GM12878 (cell line): ENCODE data around the gene NELFB. TPM values are rescaled to one million over a fixed set of nuclear protein-coding genes. Genes with fewer than 3 reads are reported as not detected.

ENCODE experiments used
- ATAC-seq: fragments of 200-7000 bp; cut with Tn5 transposase; 3 replicates; pipeline ENCODE4 v1.9.1; 2020; ENCODE audit warnings: mild to moderate bottlenecking, moderate library complexity
- BruUV-seq: library from RNA; stranded (reverse); fragments of 400-500 nt; replicated peaks from 2 replicates; lab custom pipeline; 2021; lab: Mats Ljungman, UMichigan
- CTCF ChIA-PET: fragments of 300-600 bp; sonication (Branson Sonifier 250); formaldehyde crosslinking; extraction: SDS; loops from one replicate; lab custom pipeline; 2021; ENCODE audit warnings: inconsistent platforms; lab: Yijun Ruan, JAX
- POLR2A ChIA-PET: fragments of 350-600 bp; formaldehyde crosslinking; extraction: SDS; loops from one replicate; lab custom pipeline; 2021; ENCODE audit warnings: inconsistent platforms; lab: Charles Lee
- RAD21 ChIA-PET: fragments of 300-600 bp; sonication (Branson Sonifier 250); formaldehyde crosslinking; loops from one replicate; lab custom pipeline; 2023; ENCODE audit warnings: antibody characterized with exemption; ENCODE audit not compliant: unreplicated experiment; lab: Charles Lee
- SMC1A ChIA-PET: fragments of 300-600 bp; sonication (Branson Sonifier 250); formaldehyde crosslinking; loops from one replicate; lab custom pipeline; 2023; ENCODE audit not compliant: unreplicated experiment, uncharacterized antibody; lab: Charles Lee
- DNase-seq: peaks from one replicate; pipeline ENCODE4 v3.0.0-alpha.2; 2011; ENCODE audit warnings: low read depth, low spot score
- FAIRE-seq: peaks from 3 replicates; lab custom pipeline; 2011; peaks lifted over from hg19 to GRCh38; lab: Jason Lieb, UNC
- H2AFZ ChIP-seq: 2 replicates; pipeline ENCODE4 v1.6.0; 2011; ENCODE audit warnings: low read depth, low read length, control low read depth; ENCODE audit not compliant: control insufficient read depth
- H3K27ac ChIP-seq: 2 replicates; pipeline ENCODE4 v1.5.1; 2011; ENCODE audit warnings: control low read depth; ENCODE audit not compliant: control insufficient read depth, insufficient read depth
- H3K27me3 ChIP-seq, 2 experiments: replicated peaks in 1 of 2; 2 replicates each; pipeline versions ENCODE4 v1.6.0 to v1.6.1; 2011; ENCODE audit warnings: low read length in 1 of 2; ENCODE audit not compliant: control insufficient read depth in 2 of 2, insufficient read depth in 2 of 2
- H3K36me3 ChIP-seq, 2 experiments: 2 replicates each; pipeline ENCODE4 v1.5.1; 2011; ENCODE audit warnings: low read length in 1 of 2; ENCODE audit not compliant: control insufficient read depth in 2 of 2, insufficient read depth in 2 of 2
- H3K4me1 ChIP-seq: 2 replicates; pipeline ENCODE4 v1.6.1; 2011; ENCODE audit warnings: mild to moderate bottlenecking, low read length, moderate library complexity, mixed read lengths; ENCODE audit not compliant: control insufficient read depth, insufficient read depth
- H3K4me2 ChIP-seq: 2 replicates; pipeline ENCODE4 v1.6.0; 2011; ENCODE audit warnings: control low read depth; ENCODE audit not compliant: control insufficient read depth, insufficient read depth
- H3K4me3 ChIP-seq: fragments of 200-600 bp; sonication (generic); 2 replicates; pipeline ENCODE4 v1.5.1; 2016
- H3K79me2 ChIP-seq: 2 replicates; pipeline ENCODE4 v1.6.0; 2011; ENCODE audit warnings: low read length; ENCODE audit not compliant: control insufficient read depth, insufficient read depth
- H3K9ac ChIP-seq: 2 replicates; pipeline ENCODE4 v1.8.0; 2011; ENCODE audit warnings: low read length, control low read depth, mixed read lengths; ENCODE audit not compliant: control insufficient read depth, insufficient read depth
- H3K9me3 ChIP-seq: replicated peaks from 3 replicates; pipeline ENCODE4 v1.5.1; 2011; ENCODE audit warnings: mild to moderate bottlenecking, low read length; ENCODE audit not compliant: control insufficient read depth, insufficient read depth
- H4K20me1 ChIP-seq: 2 replicates; pipeline ENCODE4 v1.6.0; 2011; ENCODE audit not compliant: control insufficient read depth, insufficient read depth
- CHD4 ChIP-seq: fragments of 200-600 bp; sonication (generic); IDR thresholded peaks from 2 replicates; pipeline ENCODE4 v1.6.1; 2016; ENCODE audit warnings: mild to moderate bottlenecking
- FOXK2 ChIP-seq: fragments of 450-650 bp; IDR thresholded peaks from 2 replicates; pipeline ENCODE4 v1.6.1; 2017; ENCODE audit warnings: mild to moderate bottlenecking, moderate library complexity
- IKZF1 ChIP-seq: fragments of 450-650 bp; conservative IDR thresholded peaks from 2 replicates; pipeline ENCODE4 v1.6.1; 2017; ENCODE audit warnings: antibody characterized with exemption, mild to moderate bottlenecking
- MTA2 ChIP-seq: fragments of 450-650 bp; IDR thresholded peaks from 2 replicates; pipeline ENCODE4 v1.6.1; 2016; ENCODE audit warnings: low read depth, mild to moderate bottlenecking, moderate library complexity
- SMAD5 ChIP-seq: IDR thresholded peaks from 2 replicates; pipeline ENCODE4 v1.6.1; 2016; ENCODE audit warnings: antibody characterized with exemption, low read depth
- ZSCAN29 ChIP-seq: fragments of 450-650 bp; IDR thresholded peaks from 2 replicates; pipeline ENCODE4 v1.6.1; 2017; ENCODE audit warnings: mild to moderate bottlenecking, moderate library complexity
- WGBS: methylation state at CpG from one replicate; pipeline ENCODE4 v1.1.6; 2016; ENCODE audit warnings: low lambda C conversion rate; ENCODE audit not compliant: insufficient replicate concordance, insufficient coverage; ENCODE audit errors: missing lambda C conversion rate; 5-methylcytosine and 5-hydroxymethylcytosine counted together
- in situ Hi-C: fragments of 300-500 bp; cut with MboI; formaldehyde crosslinking; loops from 9 replicates; pipeline ENCODE4 v1.14.3; 2018; ENCODE audit warnings: mixed read lengths
- intact Hi-C: fragments of 100-400 bp; cut with micrococcal nuclease; formaldehyde crosslinking; loops from one replicate; pipeline ENCODE4 v1.14.2; 2022; ENCODE audit not compliant: unreplicated experiment
- polyA plus RNA-seq, 11 experiments: library from polyadenylated mRNA; depleted of rRNA in 4 of 11; unstranded in 6 of 11; stranded (reverse) in 5 of 11; fragments of >200 nt; fragmentation: Nextera tagmentation in 4 of 11; fragmentation: Illumina TruSeq in 1 of 11; extraction: Ambion mirVana in 4 of 11; extraction: Trizol in 1 of 11; gene quantifications; 1 replicate in 1 of 11; 2 replicates in 10 of 11; pipeline versions ENCODE4 v1.2.1 to v1.2.3, GENCODE V29; 2011 to 2016; ENCODE audit warnings: inconsistent platforms in 2 of 11, missing spikeins in 2 of 11, low read depth in 1 of 11
- total RNA-seq, 4 experiments: library from RNA; depleted of rRNA in 3 of 4; stranded (reverse); fragments of >200 nt in 3 of 4; fragmentation: Illumina TruSeq in 1 of 4; extraction: Trizol in 1 of 4; gene quantifications; 2 replicates each; pipeline versions ENCODE4 v1.2.1 to v1.2.3, GENCODE V29; 2013 to 2021
- TF ChIP-seq, protein P1 (sequence below): fragments of 450-650 bp; IDR thresholded peaks from 2 replicates; pipeline ENCODE4 v1.6.1; 2016; ENCODE audit warnings: mild to moderate bottlenecking, moderate library complexity, borderline replicate concordance
- TF ChIP-seq, protein P2 (sequence below): IDR thresholded peaks from 2 replicates; pipeline ENCODE4 v1.6.1; 2011; ENCODE audit warnings: borderline replicate concordance, low read depth, mild to moderate bottlenecking, moderate library complexity, mixed read lengths, low read length; ENCODE audit not compliant: insufficient read depth; ENCODE audit errors: extremely low read length
- TF ChIP-seq, protein P3 (sequence below): fragments of 450-650 bp; formaldehyde crosslinking; IDR thresholded peaks from 2 replicates; pipeline ENCODE4 v1.5.0; 2022; ENCODE audit warnings: mild to moderate bottlenecking, missing genetic modification characterization
- TF ChIP-seq, protein P4 (sequence below): fragments of 450-650 bp; IDR thresholded peaks from 2 replicates; pipeline ENCODE4 v1.6.1; 2014; ENCODE audit warnings: mild to moderate bottlenecking

NELFB gene
- total and polyA plus RNA-seq, 10 of the 15 experiments (the other 5 are each of a cell fraction or from before 2014, with no cell fraction given) = 0.19 to 63.4 (median 30.9) TPM

DNA sequence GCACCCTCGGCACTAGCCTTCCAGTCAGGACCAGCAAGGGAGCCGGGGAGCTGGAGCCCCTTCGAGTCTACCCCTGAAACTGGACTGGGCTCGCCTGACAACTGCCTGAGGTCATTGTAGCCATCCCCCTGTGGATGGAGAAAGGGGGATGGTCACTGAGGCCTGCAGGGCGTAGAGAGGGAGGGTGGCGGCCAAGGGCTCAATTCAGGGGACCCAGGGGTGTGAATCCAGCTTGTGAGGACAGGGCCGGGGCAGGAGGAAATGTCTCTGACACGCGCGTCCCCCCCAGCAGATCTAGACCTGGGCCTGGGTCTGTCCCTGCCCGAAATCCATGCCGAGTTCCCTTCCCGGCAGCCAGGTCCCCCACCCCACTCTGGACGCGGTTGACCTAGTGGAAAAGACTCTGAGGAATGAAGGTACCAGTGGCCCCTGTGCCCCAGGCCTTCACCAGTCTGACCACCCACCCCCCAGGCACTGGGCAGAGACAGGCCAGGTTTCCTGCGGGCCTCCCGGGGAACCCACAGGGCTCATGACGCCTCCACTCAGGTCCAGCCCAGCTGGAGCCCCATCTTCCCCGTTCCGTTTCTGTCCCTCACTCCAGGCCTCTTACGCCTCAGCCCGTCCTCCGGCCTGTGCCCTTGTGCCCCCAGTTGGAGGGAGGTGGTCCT lies 23.6 kb upstream of the NELFB start (continued):
- TF ChIP-seq, protein P1, sequence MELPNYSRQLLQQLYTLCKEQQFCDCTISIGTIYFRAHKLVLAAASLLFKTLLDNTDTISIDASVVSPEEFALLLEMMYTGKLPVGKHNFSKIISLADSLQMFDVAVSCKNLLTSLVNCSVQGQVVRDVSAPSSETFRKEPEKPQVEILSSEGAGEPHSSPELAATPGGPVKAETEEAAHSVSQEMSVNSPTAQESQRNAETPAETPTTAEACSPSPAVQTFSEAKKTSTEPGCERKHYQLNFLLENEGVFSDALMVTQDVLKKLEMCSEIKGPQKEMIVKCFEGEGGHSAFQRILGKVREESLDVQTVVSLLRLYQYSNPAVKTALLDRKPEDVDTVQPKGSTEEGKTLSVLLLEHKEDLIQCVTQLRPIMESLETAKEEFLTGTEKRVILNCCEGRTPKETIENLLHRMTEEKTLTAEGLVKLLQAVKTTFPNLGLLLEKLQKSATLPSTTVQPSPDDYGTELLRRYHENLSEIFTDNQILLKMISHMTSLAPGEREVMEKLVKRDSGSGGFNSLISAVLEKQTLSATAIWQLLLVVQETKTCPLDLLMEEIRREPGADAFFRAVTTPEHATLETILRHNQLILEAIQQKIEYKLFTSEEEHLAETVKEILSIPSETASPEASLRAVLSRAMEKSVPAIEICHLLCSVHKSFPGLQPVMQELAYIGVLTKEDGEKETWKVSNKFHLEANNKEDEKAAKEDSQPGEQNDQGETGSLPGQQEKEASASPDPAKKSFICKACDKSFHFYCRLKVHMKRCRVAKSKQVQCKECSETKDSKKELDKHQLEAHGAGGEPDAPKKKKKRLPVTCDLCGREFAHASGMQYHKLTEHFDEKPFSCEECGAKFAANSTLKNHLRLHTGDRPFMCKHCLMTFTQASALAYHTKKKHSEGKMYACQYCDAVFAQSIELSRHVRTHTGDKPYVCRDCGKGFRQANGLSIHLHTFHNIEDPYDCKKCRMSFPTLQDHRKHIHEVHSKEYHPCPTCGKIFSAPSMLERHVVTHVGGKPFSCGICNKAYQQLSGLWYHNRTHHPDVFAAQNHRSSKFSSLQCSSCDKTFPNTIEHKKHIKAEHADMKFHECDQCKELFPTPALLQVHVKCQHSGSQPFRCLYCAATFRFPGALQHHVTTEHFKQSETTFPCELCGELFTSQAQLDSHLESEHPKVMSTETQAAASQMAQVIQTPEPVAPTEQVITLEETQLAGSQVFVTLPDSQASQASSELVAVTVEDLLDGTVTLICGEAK = no peak
- no peak for TF ChIP-seq MTA2
- no peak for TF ChIP-seq IKZF1
- TF ChIP-seq SMAD5 = no peak

DNA sequence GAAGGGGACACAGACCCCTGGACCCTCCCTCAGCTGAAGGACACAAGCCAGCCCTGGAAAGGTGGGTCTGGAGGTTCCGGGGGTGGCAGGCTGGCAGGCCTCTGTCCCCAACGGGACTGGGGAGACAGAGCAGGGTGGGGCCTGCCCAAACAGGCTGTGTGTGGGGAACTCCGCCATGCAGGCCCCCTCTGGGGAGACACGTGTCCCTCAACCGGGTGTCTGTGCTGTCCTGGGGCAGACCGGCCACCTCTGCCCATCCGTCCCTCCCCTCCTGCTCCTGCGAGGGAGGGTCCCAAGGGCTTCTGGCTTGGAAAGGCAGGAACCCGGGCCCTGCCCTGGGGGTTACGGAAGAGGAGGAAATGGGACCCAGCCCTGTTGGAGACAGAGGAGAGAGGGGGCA lies 23.0 kb upstream of the NELFB start:
- ATAC-seq (no peak), FAIRE-seq (no peak), DNase-seq (no peak)
- Histone ChIP-seq H3K27ac (no peak overlapping the region), H3K79me2 (no peaks in the 10 kb centered on the region), H3K9me3 (no peaks in the 10 kb centered on the region), H3K27me3 (no peaks in the 10 kb centered on the region), H3K36me3 (no peaks in the 10 kb centered on the region), H2AFZ (no peak overlapping the region), H4K20me1 (no peaks in the 10 kb centered on the region), H3K9ac (no peak overlapping the region), H3K4me1 (peaks cover 11% of the 10 kb centered on the region), H3K4me2 (no peak overlapping the region), H3K4me3 (no peak overlapping the region)
- WGBS = 26% methylated on average over 10 of the region's 10 CpGs
- intact Hi-C loops (no loop called here), in situ Hi-C loops (no loop called here)
- no TSS peak for BruUV-seq
- SMC1A ChIA-PET = no interaction called here
- RAD21 ChIA-PET = no interaction called here
- POLR2A ChIA-PET = no interaction called here
- CTCF ChIA-PET = no interaction called here
- TF ChIP-seq FOXK2 = no peak
- TF ChIP-seq, protein P2, sequence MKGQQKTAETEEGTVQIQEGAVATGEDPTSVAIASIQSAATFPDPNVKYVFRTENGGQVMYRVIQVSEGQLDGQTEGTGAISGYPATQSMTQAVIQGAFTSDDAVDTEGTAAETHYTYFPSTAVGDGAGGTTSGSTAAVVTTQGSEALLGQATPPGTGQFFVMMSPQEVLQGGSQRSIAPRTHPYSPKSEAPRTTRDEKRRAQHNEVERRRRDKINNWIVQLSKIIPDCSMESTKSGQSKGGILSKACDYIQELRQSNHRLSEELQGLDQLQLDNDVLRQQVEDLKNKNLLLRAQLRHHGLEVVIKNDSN = no peak
- TF ChIP-seq, protein P3, sequence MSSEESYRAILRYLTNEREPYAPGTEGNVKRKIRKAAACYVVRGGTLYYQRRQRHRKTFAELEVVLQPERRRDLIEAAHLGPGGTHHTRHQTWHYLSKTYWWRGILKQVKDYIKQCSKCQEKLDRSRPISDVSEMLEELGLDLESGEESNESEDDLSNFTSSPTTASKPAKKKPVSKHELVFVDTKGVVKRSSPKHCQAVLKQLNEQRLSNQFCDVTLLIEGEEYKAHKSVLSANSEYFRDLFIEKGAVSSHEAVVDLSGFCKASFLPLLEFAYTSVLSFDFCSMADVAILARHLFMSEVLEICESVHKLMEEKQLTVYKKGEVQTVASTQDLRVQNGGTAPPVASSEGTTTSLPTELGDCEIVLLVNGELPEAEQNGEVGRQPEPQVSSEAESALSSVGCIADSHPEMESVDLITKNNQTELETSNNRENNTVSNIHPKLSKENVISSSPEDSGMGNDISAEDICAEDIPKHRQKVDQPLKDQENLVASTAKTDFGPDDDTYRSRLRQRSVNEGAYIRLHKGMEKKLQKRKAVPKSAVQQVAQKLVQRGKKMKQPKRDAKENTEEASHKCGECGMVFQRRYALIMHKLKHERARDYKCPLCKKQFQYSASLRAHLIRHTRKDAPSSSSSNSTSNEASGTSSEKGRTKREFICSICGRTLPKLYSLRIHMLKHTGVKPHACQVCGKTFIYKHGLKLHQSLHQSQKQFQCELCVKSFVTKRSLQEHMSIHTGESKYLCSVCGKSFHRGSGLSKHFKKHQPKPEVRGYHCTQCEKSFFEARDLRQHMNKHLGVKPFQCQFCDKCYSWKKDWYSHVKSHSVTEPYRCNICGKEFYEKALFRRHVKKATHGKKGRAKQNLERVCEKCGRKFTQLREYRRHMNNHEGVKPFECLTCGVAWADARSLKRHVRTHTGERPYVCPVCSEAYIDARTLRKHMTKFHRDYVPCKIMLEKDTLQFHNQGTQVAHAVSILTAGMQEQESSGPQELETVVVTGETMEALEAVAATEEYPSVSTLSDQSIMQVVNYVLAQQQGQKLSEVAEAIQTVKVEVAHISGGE = no peak
- TF ChIP-seq CHD4 = no peak
- TF ChIP-seq, protein P4, sequence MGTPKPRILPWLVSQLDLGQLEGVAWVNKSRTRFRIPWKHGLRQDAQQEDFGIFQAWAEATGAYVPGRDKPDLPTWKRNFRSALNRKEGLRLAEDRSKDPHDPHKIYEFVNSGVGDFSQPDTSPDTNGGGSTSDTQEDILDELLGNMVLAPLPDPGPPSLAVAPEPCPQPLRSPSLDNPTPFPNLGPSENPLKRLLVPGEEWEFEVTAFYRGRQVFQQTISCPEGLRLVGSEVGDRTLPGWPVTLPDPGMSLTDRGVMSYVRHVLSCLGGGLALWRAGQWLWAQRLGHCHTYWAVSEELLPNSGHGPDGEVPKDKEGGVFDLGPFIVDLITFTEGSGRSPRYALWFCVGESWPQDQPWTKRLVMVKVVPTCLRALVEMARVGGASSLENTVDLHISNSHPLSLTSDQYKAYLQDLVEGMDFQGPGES = no peak
- TF ChIP-seq ZSCAN29 = no peak
